A549 treated with CpdA at 1 μM for 4 hours (cell line): ENCODE results near the gene SUFU. TPM values are rescaled to one million over a fixed set of nuclear protein-coding genes. Genes with fewer than 3 reads are reported as not detected.

ENCODE experiments used
- total RNA-seq: library from RNA; stranded (reverse); fragments of 200-300 nt; extraction: Qiagen RNA extraction; gene quantifications from 5 replicates; pipeline ENCODE4 v1.2.3, GENCODE V29; 2022; ENCODE audit warnings: low read depth

Gene SUFU
- 6.4 to 8.4 TPM (median 7.3 TPM) in 5 replicates for total RNA-seq

GRCh38 chr10:102503264-102504178 lies at the start of gene SUFU:
TSS of gene SUFU (plus strand) at chr10:102503972. CDS start at chr10:102504153, 181 bp downstream.

DNA sequence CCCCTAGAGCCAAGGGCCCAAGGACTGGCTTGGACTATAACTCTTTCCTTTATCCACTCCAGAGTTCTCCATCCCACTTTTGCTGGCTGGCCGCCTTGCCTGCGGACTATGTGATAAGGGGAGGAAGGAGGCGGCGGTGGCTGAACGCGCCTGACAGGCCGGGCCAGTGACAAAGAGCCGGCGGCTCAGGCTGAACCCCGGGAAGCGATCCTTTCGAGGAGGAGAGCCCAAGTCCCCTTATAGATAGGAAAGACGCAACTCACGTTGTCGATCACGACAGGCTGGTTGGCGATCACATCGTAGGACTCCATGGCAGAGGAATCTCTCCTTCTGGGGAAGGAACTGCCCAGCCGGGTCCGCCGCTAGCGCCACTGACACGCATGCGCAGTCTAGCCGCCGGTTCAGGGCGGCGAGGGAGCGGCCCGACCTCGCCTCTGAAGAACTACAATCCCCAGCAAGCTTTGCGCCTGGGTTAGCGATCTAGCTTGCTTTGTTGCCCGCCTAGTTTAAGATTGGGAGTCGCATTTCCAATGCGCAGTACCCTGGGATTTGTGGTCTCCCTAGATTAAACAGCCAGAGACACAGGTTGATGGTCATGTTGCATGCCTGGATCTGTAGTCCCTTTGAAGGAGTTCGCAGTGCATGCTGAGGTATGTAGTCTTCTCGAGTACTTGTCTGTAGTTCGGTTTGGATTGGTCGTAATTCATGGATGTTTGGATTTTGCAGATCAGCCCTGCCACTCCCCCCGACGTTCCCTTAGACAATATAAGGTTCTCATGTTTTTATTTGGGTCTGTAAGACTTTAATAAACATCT lies 1.2 kb upstream of the SUFU start, which contains the start of gene ACTR1A:
TSS of gene ACTR1A (minus strand) at position 376 of the 815 bp plus-strand sequence. CDS start at position 311, 65 bp downstream.

GRCh38 chr10:102644066-102644645 lies 140.4 kb downstream of the SUFU start, which contains the start of gene TRIM8:
TSS of gene TRIM8 (plus strand) at chr10:102644479. CDS start at chr10:102644618, 139 bp downstream.

Other genes starting within 250 kb of the SUFU start
- gene NFKB2, start 108.3 kb upstream of the SUFU start, total RNA-seq, result 77.0 to 127 TPM (median 98.1 TPM) in 5 replicates
- 0.24 to 0.91 TPM (median 0.30 TPM) in 5 replicates for gene PSD, start 85.2 kb upstream of the SUFU start, total RNA-seq
- 6.5 to 11.3 TPM (median 8.2 TPM) in 5 replicates for gene FBXL15, start 83.1 kb upstream of the SUFU start, total RNA-seq
- gene CUEDC2, start 71.4 kb upstream of the SUFU start, total RNA-seq, result 62.5 to 70.8 TPM (median 63.1 TPM) in 5 replicates
- 0.08 to 0.34 TPM (median 0.11 TPM) in 5 replicates for gene C10orf95, start 52.4 kb upstream of the SUFU start, total RNA-seq
- 84.0 to 96.4 TPM (median 93.6 TPM) in 5 replicates for gene ACTR1A, start 1.3 kb upstream of the SUFU start, total RNA-seq
- 39.0 to 48.6 TPM (median 46.8 TPM) in 5 replicates for gene TRIM8, start 140.5 kb downstream of the SUFU start, total RNA-seq
- 14.4 to 14.9 TPM (median 14.8 TPM) in 5 replicates for gene ARL3, start 210.4 kb downstream of the SUFU start, total RNA-seq
- 2.7 to 4.1 TPM (median 3.6 TPM) in 5 replicates for gene SFXN2, start 210.7 kb downstream of the SUFU start, total RNA-seq
- gene WBP1L, start 240.0 kb downstream of the SUFU start, total RNA-seq, result 23.5 to 29.3 TPM (median 26.6 TPM) in 5 replicates